ENCODE measurements around the gene ABHD12B. TPM values are rescaled to one million over a fixed set of nuclear protein-coding genes. Genes with fewer than 3 reads are reported as not detected.

ABHD12B gene
- total and polyA plus RNA-seq, 2 experiments from 2014 or later: 9.0 to 52.8 TPM

DNA sequence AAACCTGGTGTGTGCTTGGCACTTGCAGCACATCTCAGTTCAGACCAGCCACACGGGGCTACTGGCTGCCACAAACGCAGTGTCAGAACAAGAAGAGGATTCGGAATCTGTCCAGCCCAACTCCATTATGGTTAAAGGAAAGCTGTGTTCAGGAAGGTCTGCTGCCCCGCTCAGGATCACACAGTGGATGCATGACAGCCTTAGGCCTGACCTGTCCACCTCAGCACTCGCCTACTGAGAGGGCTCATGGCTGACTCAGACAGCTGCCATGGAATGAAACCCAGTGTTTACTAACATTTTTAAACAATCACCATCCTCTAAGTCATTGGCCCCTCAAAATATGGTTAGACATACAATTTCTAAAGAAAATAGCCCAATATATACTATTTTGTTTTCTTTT, 35.3 kb upstream of the ABHD12B start (continued):
- TF ChIP-seq, protein P1, sequence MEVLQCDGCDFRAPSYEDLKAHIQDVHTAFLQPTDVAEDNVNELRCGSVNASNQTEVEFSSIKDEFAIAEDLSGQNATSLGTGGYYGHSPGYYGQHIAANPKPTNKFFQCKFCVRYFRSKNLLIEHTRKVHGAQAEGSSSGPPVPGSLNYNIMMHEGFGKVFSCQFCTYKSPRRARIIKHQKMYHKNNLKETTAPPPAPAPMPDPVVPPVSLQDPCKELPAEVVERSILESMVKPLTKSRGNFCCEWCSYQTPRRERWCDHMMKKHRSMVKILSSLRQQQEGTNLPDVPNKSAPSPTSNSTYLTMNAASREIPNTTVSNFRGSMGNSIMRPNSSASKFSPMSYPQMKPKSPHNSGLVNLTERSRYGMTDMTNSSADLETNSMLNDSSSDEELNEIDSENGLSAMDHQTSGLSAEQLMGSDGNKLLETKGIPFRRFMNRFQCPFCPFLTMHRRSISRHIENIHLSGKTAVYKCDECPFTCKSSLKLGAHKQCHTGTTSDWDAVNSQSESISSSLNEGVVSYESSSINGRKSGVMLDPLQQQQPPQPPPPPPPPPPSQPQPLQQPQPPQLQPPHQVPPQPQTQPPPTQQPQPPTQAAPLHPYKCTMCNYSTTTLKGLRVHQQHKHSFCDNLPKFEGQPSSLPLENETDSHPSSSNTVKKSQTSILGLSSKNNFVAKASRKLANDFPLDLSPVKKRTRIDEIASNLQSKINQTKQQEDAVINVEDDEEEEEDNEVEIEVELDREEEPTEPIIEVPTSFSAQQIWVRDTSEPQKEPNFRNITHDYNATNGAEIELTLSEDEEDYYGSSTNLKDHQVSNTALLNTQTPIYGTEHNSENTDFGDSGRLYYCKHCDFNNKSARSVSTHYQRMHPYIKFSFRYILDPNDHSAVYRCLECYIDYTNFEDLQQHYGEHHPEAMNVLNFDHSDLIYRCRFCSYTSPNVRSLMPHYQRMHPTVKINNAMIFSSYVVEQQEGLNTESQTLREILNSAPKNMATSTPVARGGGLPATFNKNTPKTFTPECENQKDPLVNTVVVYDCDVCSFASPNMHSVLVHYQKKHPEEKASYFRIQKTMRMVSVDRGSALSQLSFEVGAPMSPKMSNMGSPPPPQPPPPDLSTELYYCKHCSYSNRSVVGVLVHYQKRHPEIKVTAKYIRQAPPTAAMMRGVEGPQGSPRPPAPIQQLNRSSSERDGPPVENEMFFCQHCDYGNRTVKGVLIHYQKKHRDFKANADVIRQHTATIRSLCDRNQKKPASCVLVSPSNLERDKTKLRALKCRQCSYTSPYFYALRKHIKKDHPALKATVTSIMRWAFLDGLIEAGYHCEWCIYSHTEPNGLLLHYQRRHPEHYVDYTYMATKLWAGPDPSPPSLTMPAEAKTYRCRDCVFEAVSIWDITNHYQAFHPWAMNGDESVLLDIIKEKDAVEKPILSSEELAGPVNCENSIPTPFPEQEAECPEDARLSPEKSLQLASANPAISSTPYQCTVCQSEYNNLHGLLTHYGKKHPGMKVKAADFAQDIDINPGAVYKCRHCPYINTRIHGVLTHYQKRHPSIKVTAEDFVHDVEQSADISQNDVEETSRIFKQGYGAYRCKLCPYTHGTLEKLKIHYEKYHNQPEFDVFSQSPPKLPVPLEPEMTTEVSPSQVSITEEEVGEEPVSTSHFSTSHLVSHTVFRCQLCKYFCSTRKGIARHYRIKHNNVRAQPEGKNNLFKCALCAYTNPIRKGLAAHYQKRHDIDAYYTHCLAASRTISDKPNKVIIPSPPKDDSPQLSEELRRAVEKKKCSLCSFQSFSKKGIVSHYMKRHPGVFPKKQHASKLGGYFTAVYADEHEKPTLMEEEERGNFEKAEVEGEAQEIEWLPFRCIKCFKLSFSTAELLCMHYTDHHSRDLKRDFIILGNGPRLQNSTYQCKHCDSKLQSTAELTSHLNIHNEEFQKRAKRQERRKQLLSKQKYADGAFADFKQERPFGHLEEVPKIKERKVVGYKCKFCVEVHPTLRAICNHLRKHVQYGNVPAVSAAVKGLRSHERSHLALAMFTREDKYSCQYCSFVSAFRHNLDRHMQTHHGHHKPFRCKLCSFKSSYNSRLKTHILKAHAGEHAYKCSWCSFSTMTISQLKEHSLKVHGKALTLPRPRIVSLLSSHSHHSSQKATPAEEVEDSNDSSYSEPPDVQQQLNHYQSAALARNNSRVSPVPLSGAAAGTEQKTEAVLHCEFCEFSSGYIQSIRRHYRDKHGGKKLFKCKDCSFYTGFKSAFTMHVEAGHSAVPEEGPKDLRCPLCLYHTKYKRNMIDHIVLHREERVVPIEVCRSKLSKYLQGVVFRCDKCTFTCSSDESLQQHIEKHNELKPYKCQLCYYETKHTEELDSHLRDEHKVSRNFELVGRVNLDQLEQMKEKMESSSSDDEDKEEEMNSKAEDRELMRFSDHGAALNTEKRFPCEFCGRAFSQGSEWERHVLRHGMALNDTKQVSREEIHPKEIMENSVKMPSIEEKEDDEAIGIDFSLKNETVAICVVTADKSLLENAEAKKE (CRISPR knock-in tag; IDR thresholded peaks at IDR 0.05): no peak
- TF ChIP-seq ZNF114 (CRISPR knock-in tag; IDR thresholded peaks at IDR 0.05): no peak

DNA sequence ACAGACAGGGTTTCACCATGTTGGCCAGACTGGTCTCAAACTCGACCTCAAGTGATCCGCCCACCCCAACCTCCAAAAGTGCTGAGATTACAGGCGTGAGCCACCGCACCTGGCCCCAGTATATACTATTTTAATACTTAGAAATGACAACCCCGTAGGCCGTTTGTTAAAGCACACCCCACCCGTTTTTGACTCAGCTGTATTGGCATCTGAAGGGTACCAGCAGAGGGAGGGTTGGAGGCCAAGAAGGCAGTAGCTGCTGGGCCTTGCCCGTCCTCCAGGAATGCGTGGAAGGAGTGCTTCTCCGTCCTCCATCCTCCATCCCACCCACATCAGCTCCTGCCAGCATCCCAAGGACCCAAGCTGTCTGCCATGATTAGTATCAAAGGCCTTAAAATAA, 34.6 kb upstream of the ABHD12B start:
- Histone ChIP-seq H4K20me1 (replicated peaks; ENCODE audit: insufficient read depth) (no peaks in the 10 kb centered on the region), H3K27ac (ENCODE audit: low read depth) (no peak overlapping the region), H3K9me2 (ENCODE audit: insufficient read depth) (peaks cover 6% of the 10 kb centered on the region), H3F3A (replicated peaks; ENCODE audit: low read depth) (no peaks in the 10 kb centered on the region; the same call in 1 of the 2 replicates), H3K4me1 (ENCODE audit: insufficient read depth) (peaks cover 2% of the 10 kb centered on the region), H3K27me3 (ENCODE audit: insufficient read depth) (peaks cover 36% of the 10 kb centered on the region), H3K79me2 (replicated peaks; ENCODE audit: insufficient read depth) (no peaks in the 10 kb centered on the region), H2AFZ (no peak overlapping the region), H3K4me2 (no peak overlapping the region), H3K4me3 (no peak overlapping the region), H3K36me3 (ENCODE audit: insufficient read depth) (no peaks in the 10 kb centered on the region)
- Mint-ChIP-seq H3K27ac (no peak overlapping the region), H3K9me3 (no peaks in the 10 kb centered on the region), H3K27me3 (ENCODE audit: insufficient read depth, low read depth, poor library complexity) (peaks cover 17% of the 10 kb centered on the region), H3K36me3 (ENCODE audit: low read depth) (no peaks in the 10 kb centered on the region), H3K4me3 (no peak overlapping the region), H3K4me1 (peaks cover 7% of the 10 kb centered on the region)
- no peak for DNase-seq (ENCODE audit: low spot score)
- no peak for ATAC-seq
- TF ChIP-seq STAT1 (IDR thresholded peaks at IDR 0.05; ENCODE audit: unreplicated experiment) (no peak), NANOG (IDR thresholded peaks at IDR 0.05; ENCODE audit: borderline replicate concordance) (no peak), EZH2 (IDR thresholded peaks at IDR 0.05; ENCODE audit: low read depth, unreplicated experiment) (no peak), CREB1 (CRISPR knock-in tag; IDR thresholded peaks at IDR 0.05; ENCODE audit: low read depth) (no peak), JUNB (IDR thresholded peaks at IDR 0.05; ENCODE audit: unreplicated experiment) (no peak), ZNF114 (CRISPR knock-in tag; IDR thresholded peaks at IDR 0.05) (no peak), EZH2phosphoT487 (IDR thresholded peaks at IDR 0.05; ENCODE audit: unreplicated experiment) (no peak), POLR2AphosphoS5 (IDR thresholded peaks at IDR 0.05; ENCODE audit: low read depth) (no peak)
- TF ChIP-seq, protein P2, sequence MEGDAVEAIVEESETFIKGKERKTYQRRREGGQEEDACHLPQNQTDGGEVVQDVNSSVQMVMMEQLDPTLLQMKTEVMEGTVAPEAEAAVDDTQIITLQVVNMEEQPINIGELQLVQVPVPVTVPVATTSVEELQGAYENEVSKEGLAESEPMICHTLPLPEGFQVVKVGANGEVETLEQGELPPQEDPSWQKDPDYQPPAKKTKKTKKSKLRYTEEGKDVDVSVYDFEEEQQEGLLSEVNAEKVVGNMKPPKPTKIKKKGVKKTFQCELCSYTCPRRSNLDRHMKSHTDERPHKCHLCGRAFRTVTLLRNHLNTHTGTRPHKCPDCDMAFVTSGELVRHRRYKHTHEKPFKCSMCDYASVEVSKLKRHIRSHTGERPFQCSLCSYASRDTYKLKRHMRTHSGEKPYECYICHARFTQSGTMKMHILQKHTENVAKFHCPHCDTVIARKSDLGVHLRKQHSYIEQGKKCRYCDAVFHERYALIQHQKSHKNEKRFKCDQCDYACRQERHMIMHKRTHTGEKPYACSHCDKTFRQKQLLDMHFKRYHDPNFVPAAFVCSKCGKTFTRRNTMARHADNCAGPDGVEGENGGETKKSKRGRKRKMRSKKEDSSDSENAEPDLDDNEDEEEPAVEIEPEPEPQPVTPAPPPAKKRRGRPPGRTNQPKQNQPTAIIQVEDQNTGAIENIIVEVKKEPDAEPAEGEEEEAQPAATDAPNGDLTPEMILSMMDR (conservative IDR thresholded peaks at IDR 0.05; ENCODE audit: low read depth in 2 of 2): no peak
- TF ChIP-seq, protein P3, sequence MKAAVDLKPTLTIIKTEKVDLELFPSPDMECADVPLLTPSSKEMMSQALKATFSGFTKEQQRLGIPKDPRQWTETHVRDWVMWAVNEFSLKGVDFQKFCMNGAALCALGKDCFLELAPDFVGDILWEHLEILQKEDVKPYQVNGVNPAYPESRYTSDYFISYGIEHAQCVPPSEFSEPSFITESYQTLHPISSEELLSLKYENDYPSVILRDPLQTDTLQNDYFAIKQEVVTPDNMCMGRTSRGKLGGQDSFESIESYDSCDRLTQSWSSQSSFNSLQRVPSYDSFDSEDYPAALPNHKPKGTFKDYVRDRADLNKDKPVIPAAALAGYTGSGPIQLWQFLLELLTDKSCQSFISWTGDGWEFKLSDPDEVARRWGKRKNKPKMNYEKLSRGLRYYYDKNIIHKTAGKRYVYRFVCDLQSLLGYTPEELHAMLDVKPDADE (IDR thresholded peaks at IDR 0.05): no peak
- TF ChIP-seq, protein P4, sequence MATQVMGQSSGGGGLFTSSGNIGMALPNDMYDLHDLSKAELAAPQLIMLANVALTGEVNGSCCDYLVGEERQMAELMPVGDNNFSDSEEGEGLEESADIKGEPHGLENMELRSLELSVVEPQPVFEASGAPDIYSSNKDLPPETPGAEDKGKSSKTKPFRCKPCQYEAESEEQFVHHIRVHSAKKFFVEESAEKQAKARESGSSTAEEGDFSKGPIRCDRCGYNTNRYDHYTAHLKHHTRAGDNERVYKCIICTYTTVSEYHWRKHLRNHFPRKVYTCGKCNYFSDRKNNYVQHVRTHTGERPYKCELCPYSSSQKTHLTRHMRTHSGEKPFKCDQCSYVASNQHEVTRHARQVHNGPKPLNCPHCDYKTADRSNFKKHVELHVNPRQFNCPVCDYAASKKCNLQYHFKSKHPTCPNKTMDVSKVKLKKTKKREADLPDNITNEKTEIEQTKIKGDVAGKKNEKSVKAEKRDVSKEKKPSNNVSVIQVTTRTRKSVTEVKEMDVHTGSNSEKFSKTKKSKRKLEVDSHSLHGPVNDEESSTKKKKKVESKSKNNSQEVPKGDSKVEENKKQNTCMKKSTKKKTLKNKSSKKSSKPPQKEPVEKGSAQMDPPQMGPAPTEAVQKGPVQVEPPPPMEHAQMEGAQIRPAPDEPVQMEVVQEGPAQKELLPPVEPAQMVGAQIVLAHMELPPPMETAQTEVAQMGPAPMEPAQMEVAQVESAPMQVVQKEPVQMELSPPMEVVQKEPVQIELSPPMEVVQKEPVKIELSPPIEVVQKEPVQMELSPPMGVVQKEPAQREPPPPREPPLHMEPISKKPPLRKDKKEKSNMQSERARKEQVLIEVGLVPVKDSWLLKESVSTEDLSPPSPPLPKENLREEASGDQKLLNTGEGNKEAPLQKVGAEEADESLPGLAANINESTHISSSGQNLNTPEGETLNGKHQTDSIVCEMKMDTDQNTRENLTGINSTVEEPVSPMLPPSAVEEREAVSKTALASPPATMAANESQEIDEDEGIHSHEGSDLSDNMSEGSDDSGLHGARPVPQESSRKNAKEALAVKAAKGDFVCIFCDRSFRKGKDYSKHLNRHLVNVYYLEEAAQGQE (IDR thresholded peaks at IDR 0.05; ENCODE audit: unreplicated experiment): no peak

Data from GM23338 (cell line).